HepG2 (cell line): ENCODE measurements around the gene AGBL1. TPM values are rescaled to one million over a fixed set of nuclear protein-coding genes. Genes with fewer than 3 reads are reported as not detected.

Source experiments
- ATAC-seq: fragments of 200-7000 bp; cut with Tn5 transposase; 3 replicates; pipeline ENCODE4 v1.9.1; 2020; ENCODE audit warnings: mild to moderate bottlenecking, moderate library complexity
- BruUV-seq: library from RNA; stranded (reverse); fragments of 400-500 nt; replicated peaks from 2 replicates; lab custom pipeline; 2021; lab: Mats Ljungman, UMichigan
- CTCF ChIA-PET: fragments of 300-600 bp; formaldehyde crosslinking; extraction: SDS; loops from one replicate; lab custom pipeline; 2021; ENCODE audit warnings: low total read pairs, inconsistent platforms, low intra/inter-chr PET ratio; lab: Yijun Ruan, JAX
- POLR2A ChIA-PET: fragments of 350-600 bp; sonication (Branson Sonifier 250); formaldehyde crosslinking; loops from one replicate; lab custom pipeline; 2020; ENCODE audit warnings: antibody characterized with exemption, inconsistent platforms; lab: Yijun Ruan, JAX
- DNase-seq: peaks from one replicate; pipeline ENCODE4 v3.0.0-alpha.2; 2015; ENCODE audit warnings: low spot score
- FAIRE-seq: peaks from 3 replicates; lab custom pipeline; 2011; peaks lifted over from hg19 to GRCh38; lab: Jason Lieb, UNC
- H2AFZ ChIP-seq: one replicate; pipeline ENCODE4 v1.6.1; 2011; ENCODE audit warnings: low read length, inconsistent platforms
- H3K27ac ChIP-seq: fragments of 300-600 bp; 3 replicates; pipeline ENCODE4 v1.8.0; 2011; ENCODE audit warnings: mixed run types, mild to moderate bottlenecking, mixed read lengths, low read length, inconsistent platforms; ENCODE audit not compliant: insufficient read depth; ENCODE audit errors: extremely low read length
- H3K27me3 ChIP-seq, 2 experiments: fragments of 200-600 bp in 1 of 2; 2 replicates in 1 of 2; 3 replicates in 1 of 2; pipeline versions ENCODE4 v1.6.0 to v1.8.0; 2011; ENCODE audit warnings: low read length in 2 of 2, mild to moderate bottlenecking in 2 of 2, moderate library complexity in 2 of 2, inconsistent platforms in 1 of 2; ENCODE audit not compliant: insufficient read depth in 2 of 2, control insufficient read depth in 1 of 2
- H3K36me3 ChIP-seq, 2 experiments: fragments of 200-600 bp in 1 of 2; replicated peaks in 1 of 2; 2 replicates in 1 of 2; 3 replicates in 1 of 2; pipeline versions ENCODE4 v1.5.1 to v1.8.0; 2011; ENCODE audit warnings: low read length in 2 of 2, inconsistent platforms in 1 of 2; ENCODE audit not compliant: insufficient read depth in 2 of 2, control insufficient read depth in 1 of 2
- H3K4me1 ChIP-seq: 2 replicates; pipeline ENCODE4 v1.5.1; 2012; ENCODE audit warnings: low read length, inconsistent platforms; ENCODE audit not compliant: insufficient read depth
- H3K4me2 ChIP-seq: 2 replicates; pipeline ENCODE4 v1.6.0; 2011; ENCODE audit warnings: low read depth, low read length, inconsistent platforms
- H3K4me3 ChIP-seq, 3 experiments: fragments of 200-600 bp in 1 of 3; sonication (generic), shearing (Covaris generic) in 1 of 3; replicated peaks in 1 of 3; 2 replicates each; pipeline ENCODE4 v1.5.1; 2011 to 2016; ENCODE audit warnings: low read length in 3 of 3, inconsistent platforms in 2 of 3, low read depth in 2 of 3, mild to moderate bottlenecking in 2 of 3, control low read depth in 1 of 3, mixed read lengths in 1 of 3; ENCODE audit not compliant: insufficient read depth in 1 of 3
- H3K79me2 ChIP-seq: one replicate; pipeline ENCODE4 v1.6.1; 2011; ENCODE audit warnings: low read length, inconsistent platforms; ENCODE audit not compliant: insufficient read depth
- H3K9ac ChIP-seq: 2 replicates; pipeline ENCODE4 v1.6.0; 2011; ENCODE audit warnings: mild to moderate bottlenecking, low read depth, low read length, inconsistent platforms; ENCODE audit not compliant: insufficient read depth
- H3K9me3 ChIP-seq: 2 replicates; pipeline ENCODE4 v1.5.1; 2012; ENCODE audit warnings: mild to moderate bottlenecking, low read length
- H4K20me1 ChIP-seq: 2 replicates; pipeline ENCODE4 v1.6.0; 2011; ENCODE audit warnings: inconsistent platforms, mild to moderate bottlenecking, low read length, moderate library complexity; ENCODE audit not compliant: insufficient read depth
- SMC3 ChIP-seq: IDR thresholded peaks from 2 replicates; pipeline ENCODE4 v1.6.1; 2011; ENCODE audit warnings: low read length, improper control_type of control experiment
- STAG1 ChIP-seq: sonication (generic); formaldehyde crosslinking; IDR thresholded peaks from 2 replicates; pipeline ENCODE4 v1.4.0; 2020; ENCODE audit warnings: missing genetic modification reagents
- WGBS: methylation state at CpG from one replicate; pipeline ENCODE4 v1.1.6; 2017; ENCODE audit warnings: low lambda C conversion rate; 5-methylcytosine and 5-hydroxymethylcytosine counted together
- in situ Hi-C: cut with HindIII; loops from 2 replicates; pipeline ENCODE4 v1.10.0; 2017; ENCODE audit warnings: low pct_unique_long_range_greater_than_20kb; ENCODE audit not compliant: extremely low pct_ligation_motif_present
- intact Hi-C: fragments of 100-400 bp; cut with micrococcal nuclease; formaldehyde crosslinking; loops from one replicate; pipeline ENCODE4 v1.10.0; 2022; ENCODE audit not compliant: unreplicated experiment
- polyA plus RNA-seq, 8 experiments: library from polyadenylated mRNA; depleted of rRNA in 3 of 8; stranded (reverse) in 7 of 8; unstranded in 1 of 8; fragments of >200 nt; fragmentation: Illumina TruSeq in 4 of 8; extraction: Trizol in 4 of 8; gene quantifications; 2 replicates each; pipeline versions ENCODE4 v1.2.1 to v1.2.3, GENCODE V29; 2011 to 2016; ENCODE audit warnings: low read depth in 4 of 8, missing spikeins in 1 of 8, mixed read lengths in 1 of 8; ENCODE audit not compliant: insufficient read depth in 1 of 8
- total RNA-seq, 5 experiments: library from RNA; depleted of rRNA; stranded (reverse); fragments of >200 nt; fragmentation: Illumina TruSeq; extraction: Trizol; gene quantifications; 2 replicates each; pipeline ENCODE4 v1.2.3, GENCODE V29; 2016; ENCODE audit warnings: low read depth in 1 of 5
- TF ChIP-seq, protein P1 (sequence below): sonication (generic); formaldehyde crosslinking; IDR thresholded peaks from 2 replicates; pipeline ENCODE4 v1.5.0; 2020; ENCODE audit warnings: mild to moderate bottlenecking, missing genetic modification reagents, moderate library complexity
- TF ChIP-seq, protein P2 (sequence below): sonication (generic); formaldehyde crosslinking; IDR thresholded peaks from 2 replicates; pipeline ENCODE4 v1.4.0; 2020; ENCODE audit warnings: low read depth, mild to moderate bottlenecking, missing genetic modification reagents

Gene AGBL1
- total and polyA plus RNA-seq, 2 of the 13 experiments (the other 11 are each of a cell fraction or from before 2014, with no cell fraction given): 0.01 TPM; not detected in 1

DNA sequence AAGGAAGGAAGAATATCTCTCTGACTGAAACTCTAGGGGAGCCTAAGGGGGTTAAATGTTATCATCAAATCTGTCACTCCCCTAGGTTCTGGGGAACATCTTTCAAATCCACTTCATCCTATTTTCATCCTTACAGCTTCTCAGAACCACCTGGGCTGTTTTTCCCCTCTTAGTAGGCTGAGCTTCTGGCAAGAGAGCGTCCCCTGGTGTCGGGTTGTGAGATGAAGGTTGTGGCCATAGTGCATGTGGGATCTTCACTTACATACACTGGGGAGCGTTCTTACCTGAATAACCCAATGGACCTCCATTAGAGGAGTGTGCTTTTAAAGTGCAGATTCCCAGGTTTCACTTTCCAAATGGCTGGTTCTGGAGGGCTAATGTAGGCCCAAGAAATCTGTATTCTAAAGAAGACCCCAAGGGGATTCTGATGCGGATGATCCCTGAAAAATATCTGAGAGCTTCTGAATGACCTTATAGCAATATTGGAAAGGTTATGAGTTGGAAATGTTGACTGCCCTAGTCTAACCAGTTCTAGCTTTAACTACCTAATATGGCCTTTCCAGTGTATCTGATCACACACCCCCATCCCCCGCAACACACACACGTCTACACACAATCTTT lies 663.7 kb downstream of the AGBL1 start:
- peak; percentile 1 for DNase-seq
- Histone ChIP-seq H3K9me3 (peaks cover 16% of the 10 kb centered on the region), H3K4me1 (no peaks in the 10 kb centered on the region), H3K36me3 (no peaks in the 10 kb centered on the region), H3K27ac (no peak overlapping the region), H2AFZ (no peak overlapping the region), H3K27me3 (no peaks in the 10 kb centered on the region), H3K4me3 (no peak overlapping the region), H3K4me2 (no peak overlapping the region), H3K9ac (no peak overlapping the region), H3K79me2 (no peaks in the 10 kb centered on the region), H4K20me1 (no peaks in the 10 kb centered on the region)
- no peak for FAIRE-seq
- in situ Hi-C loops (loop anchor here (10.0 kb wide), 1 partner anchor 879 kb away; no protein-coding TSS in a partner anchor), intact Hi-C loops (loop anchor here (1.0 to 2.0 kb wide), 2 partner anchors 119 to 879 kb away; no protein-coding TSS in a partner anchor)
- TF ChIP-seq, protein P1, sequence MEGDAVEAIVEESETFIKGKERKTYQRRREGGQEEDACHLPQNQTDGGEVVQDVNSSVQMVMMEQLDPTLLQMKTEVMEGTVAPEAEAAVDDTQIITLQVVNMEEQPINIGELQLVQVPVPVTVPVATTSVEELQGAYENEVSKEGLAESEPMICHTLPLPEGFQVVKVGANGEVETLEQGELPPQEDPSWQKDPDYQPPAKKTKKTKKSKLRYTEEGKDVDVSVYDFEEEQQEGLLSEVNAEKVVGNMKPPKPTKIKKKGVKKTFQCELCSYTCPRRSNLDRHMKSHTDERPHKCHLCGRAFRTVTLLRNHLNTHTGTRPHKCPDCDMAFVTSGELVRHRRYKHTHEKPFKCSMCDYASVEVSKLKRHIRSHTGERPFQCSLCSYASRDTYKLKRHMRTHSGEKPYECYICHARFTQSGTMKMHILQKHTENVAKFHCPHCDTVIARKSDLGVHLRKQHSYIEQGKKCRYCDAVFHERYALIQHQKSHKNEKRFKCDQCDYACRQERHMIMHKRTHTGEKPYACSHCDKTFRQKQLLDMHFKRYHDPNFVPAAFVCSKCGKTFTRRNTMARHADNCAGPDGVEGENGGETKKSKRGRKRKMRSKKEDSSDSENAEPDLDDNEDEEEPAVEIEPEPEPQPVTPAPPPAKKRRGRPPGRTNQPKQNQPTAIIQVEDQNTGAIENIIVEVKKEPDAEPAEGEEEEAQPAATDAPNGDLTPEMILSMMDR (CRISPR knock-in tag): peak; percentile 36; the same call in 1 of the 2 replicates
- peak; percentile 76 for TF ChIP-seq SMC3
- TF ChIP-seq STAG1: peak; percentile 14; the same call in 1 of the 2 replicates
- TF ChIP-seq, protein P2, sequence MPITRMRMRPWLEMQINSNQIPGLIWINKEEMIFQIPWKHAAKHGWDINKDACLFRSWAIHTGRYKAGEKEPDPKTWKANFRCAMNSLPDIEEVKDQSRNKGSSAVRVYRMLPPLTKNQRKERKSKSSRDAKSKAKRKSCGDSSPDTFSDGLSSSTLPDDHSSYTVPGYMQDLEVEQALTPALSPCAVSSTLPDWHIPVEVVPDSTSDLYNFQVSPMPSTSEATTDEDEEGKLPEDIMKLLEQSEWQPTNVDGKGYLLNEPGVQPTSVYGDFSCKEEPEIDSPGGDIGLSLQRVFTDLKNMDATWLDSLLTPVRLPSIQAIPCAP (CRISPR knock-in tag): no peak
- ATAC-seq: no peak
- CTCF ChIA-PET: interaction anchor here (1.1 kb wide), 1 partner anchor 119 kb away, joined by 5 read pairs; no protein-coding TSS in a partner anchor
- POLR2A ChIA-PET: no interaction called here
- WGBS: 47% methylated on average over 6 of the region's 6 CpGs
- BruUV-seq: no TSS peak
